Astrocyte (in vitro differentiated cells and primary cell): ENCODE measurements around the gene IFIT1. TPM values are rescaled to one million over a fixed set of nuclear protein-coding genes. Genes with fewer than 3 reads are reported as not detected.

Experiments used
- DNase-seq: peaks from one replicate; pipeline ENCODE4 v3.0.0-alpha.2; 2010; ENCODE audit warnings: low read depth
- FAIRE-seq: peaks from 2 replicates; lab custom pipeline; 2011; peaks lifted over from hg19 to GRCh38; lab: Jason Lieb, UNC
- H2AFZ ChIP-seq: 2 replicates; pipeline ENCODE4 v1.6.0; 2012; ENCODE audit warnings: low read depth, low read length, inconsistent platforms
- H3K27ac ChIP-seq: 2 replicates; pipeline ENCODE4 v1.5.1; 2011; ENCODE audit warnings: low read depth, low read length, inconsistent platforms
- H3K27me3 ChIP-seq: 2 replicates; pipeline ENCODE4 v1.6.0; 2011; ENCODE audit warnings: low read length, inconsistent platforms; ENCODE audit not compliant: insufficient read depth
- H3K36me3 ChIP-seq: 2 replicates; pipeline ENCODE4 v1.5.1; 2011; ENCODE audit warnings: low read length, inconsistent platforms; ENCODE audit not compliant: insufficient read depth
- H3K4me1 ChIP-seq: 2 replicates; pipeline ENCODE4 v1.5.1; 2011; ENCODE audit warnings: low read length, inconsistent platforms; ENCODE audit not compliant: insufficient read depth
- H3K4me2 ChIP-seq: 2 replicates; pipeline ENCODE4 v1.6.0; 2012; ENCODE audit warnings: low read length, inconsistent platforms
- H3K4me3 ChIP-seq: 2 replicates; pipeline ENCODE4 v1.5.1; 2011; ENCODE audit warnings: low read depth, mild to moderate bottlenecking, low read length, inconsistent platforms; ENCODE audit not compliant: insufficient read depth
- H3K79me2 ChIP-seq: 2 replicates; pipeline ENCODE4 v1.6.0; 2012; ENCODE audit warnings: mild to moderate bottlenecking, low read length, inconsistent platforms; ENCODE audit not compliant: insufficient read depth
- H3K9ac ChIP-seq: 2 replicates; pipeline ENCODE4 v1.6.0; 2012; ENCODE audit warnings: mild to moderate bottlenecking, low read length, inconsistent platforms
- H3K9me3 ChIP-seq: 2 replicates; pipeline ENCODE4 v1.5.1; 2012; ENCODE audit warnings: low read depth, mild to moderate bottlenecking, low read length, inconsistent platforms; ENCODE audit not compliant: insufficient read depth
- H4K20me1 ChIP-seq: 2 replicates; pipeline ENCODE4 v1.6.0; 2012; ENCODE audit warnings: low read length, inconsistent platforms; ENCODE audit not compliant: insufficient read depth
- H3K27ac Mint-ChIP-seq: one replicate; pipeline ENCODE4 v1.8.0; 2021; ENCODE audit warnings: mild to moderate bottlenecking, mixed read lengths; ENCODE audit not compliant: unreplicated experiment
- H3K27me3 Mint-ChIP-seq: one replicate; pipeline ENCODE4 v1.8.0; 2021; ENCODE audit warnings: low read depth, mixed read lengths; ENCODE audit not compliant: unreplicated experiment
- H3K36me3 Mint-ChIP-seq: one replicate; pipeline ENCODE4 v1.8.0; 2021; ENCODE audit warnings: low read depth, mixed read lengths; ENCODE audit not compliant: unreplicated experiment
- H3K4me1 Mint-ChIP-seq: one replicate; pipeline ENCODE4 v1.8.0; 2021; ENCODE audit warnings: low read depth, mixed read lengths; ENCODE audit not compliant: unreplicated experiment
- H3K4me3 Mint-ChIP-seq: one replicate; pipeline ENCODE4 v1.8.0; 2021; ENCODE audit warnings: mild to moderate bottlenecking, moderate library complexity, mixed read lengths; ENCODE audit not compliant: unreplicated experiment
- H3K9me3 Mint-ChIP-seq: one replicate; pipeline ENCODE4 v1.8.0; 2021; ENCODE audit warnings: mild to moderate bottlenecking, mixed read lengths; ENCODE audit not compliant: unreplicated experiment
- EZH2 ChIP-seq: IDR thresholded peaks from 2 replicates; pipeline ENCODE4 v1.6.1; 2012; ENCODE audit warnings: mild to moderate bottlenecking, low read length, inconsistent platforms; ENCODE audit not compliant: insufficient read depth
- total RNA-seq: library from RNA; stranded (reverse); gene quantifications from 2 replicates; pipeline ENCODE4 v1.2.1, GENCODE V29; 2021
- TF ChIP-seq, protein P1 (sequence below): IDR thresholded peaks from 2 replicates; pipeline ENCODE4 v1.5.1; 2011; ENCODE audit warnings: low read depth, mild to moderate bottlenecking, inconsistent platforms, low read length, moderate library complexity; ENCODE audit not compliant: insufficient read depth

The IFIT1 gene
- total RNA-seq, 1 donor from 2014 or later: 335 TPM

DNA sequence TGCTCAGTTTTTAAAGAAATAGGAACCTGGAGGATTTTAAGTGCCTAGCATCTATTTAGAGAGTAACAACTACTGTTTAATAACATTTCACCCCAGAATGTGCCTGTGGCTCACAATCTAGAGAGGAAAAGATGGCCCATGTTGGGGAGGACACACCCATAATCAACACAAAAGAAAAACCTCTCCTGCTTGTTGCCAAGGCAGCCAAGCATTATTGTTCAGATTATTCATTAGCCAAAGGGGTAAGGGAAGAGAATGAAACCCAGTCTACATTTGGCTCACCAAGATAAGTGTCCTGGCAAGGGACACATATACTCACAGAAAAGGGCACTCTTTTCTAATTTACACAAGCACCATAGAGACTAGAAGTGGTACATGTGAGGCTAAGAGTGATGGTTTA is 32.3 kb upstream of the IFIT1 start:
- no peak for FAIRE-seq
- no peak overlapping the region for H3K27ac Mint-ChIP-seq
- H3K4me3 ChIP-seq: no peak overlapping the region

GRCh38 chr10:89362929-89363328 is 29.5 kb upstream of the IFIT1 start:
- H2AFZ ChIP-seq: no peak overlapping the region
- H3K9me3 Mint-ChIP-seq: peaks cover 5% of the 10 kb centered on the region
- no peaks in the 10 kb centered on the region for H3K4me1 ChIP-seq
- no peak overlapping the region for H3K4me2 ChIP-seq
- peaks cover 2% of the 10 kb centered on the region for H3K27me3 Mint-ChIP-seq
- no peaks in the 10 kb centered on the region for H3K36me3 ChIP-seq
- no peaks in the 10 kb centered on the region for H3K36me3 Mint-ChIP-seq
- no peak overlapping the region for H3K4me3 Mint-ChIP-seq
- H3K27ac ChIP-seq: no peak overlapping the region
- FAIRE-seq: no peak
- no peak overlapping the region for H3K4me3 ChIP-seq
- TF ChIP-seq EZH2: no peak
- TF ChIP-seq, protein P1, sequence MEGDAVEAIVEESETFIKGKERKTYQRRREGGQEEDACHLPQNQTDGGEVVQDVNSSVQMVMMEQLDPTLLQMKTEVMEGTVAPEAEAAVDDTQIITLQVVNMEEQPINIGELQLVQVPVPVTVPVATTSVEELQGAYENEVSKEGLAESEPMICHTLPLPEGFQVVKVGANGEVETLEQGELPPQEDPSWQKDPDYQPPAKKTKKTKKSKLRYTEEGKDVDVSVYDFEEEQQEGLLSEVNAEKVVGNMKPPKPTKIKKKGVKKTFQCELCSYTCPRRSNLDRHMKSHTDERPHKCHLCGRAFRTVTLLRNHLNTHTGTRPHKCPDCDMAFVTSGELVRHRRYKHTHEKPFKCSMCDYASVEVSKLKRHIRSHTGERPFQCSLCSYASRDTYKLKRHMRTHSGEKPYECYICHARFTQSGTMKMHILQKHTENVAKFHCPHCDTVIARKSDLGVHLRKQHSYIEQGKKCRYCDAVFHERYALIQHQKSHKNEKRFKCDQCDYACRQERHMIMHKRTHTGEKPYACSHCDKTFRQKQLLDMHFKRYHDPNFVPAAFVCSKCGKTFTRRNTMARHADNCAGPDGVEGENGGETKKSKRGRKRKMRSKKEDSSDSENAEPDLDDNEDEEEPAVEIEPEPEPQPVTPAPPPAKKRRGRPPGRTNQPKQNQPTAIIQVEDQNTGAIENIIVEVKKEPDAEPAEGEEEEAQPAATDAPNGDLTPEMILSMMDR: no peak
- H4K20me1 ChIP-seq: no peaks in the 10 kb centered on the region
- no peak overlapping the region for H3K27ac Mint-ChIP-seq
- no peaks in the 10 kb centered on the region for H3K4me1 Mint-ChIP-seq
- H3K9ac ChIP-seq: no peak overlapping the region
- no peaks in the 10 kb centered on the region for H3K27me3 ChIP-seq
- DNase-seq: no peak
- H3K79me2 ChIP-seq: no peaks in the 10 kb centered on the region
- H3K9me3 ChIP-seq: no peaks in the 10 kb centered on the region

More for the DNA sequence above, 32.3 kb upstream of the IFIT1 start:
- DNase-seq: no peak
- Histone ChIP-seq H3K4me2 (no peak overlapping the region), H2AFZ (no peak overlapping the region), H4K20me1 (no peaks in the 10 kb centered on the region), H3K79me2 (no peaks in the 10 kb centered on the region), H3K36me3 (no peaks in the 10 kb centered on the region), H3K9ac (no peak overlapping the region), H3K27ac (no peak overlapping the region), H3K27me3 (no peaks in the 10 kb centered on the region), H3K4me1 (no peaks in the 10 kb centered on the region), H3K9me3 (no peaks in the 10 kb centered on the region)
- H3K9me3 Mint-ChIP-seq: no peaks in the 10 kb centered on the region
- H3K4me1 Mint-ChIP-seq: peaks cover 3% of the 10 kb centered on the region
- TF ChIP-seq, protein P1: no peak
- TF ChIP-seq EZH2: no peak
- no peak overlapping the region for H3K4me3 Mint-ChIP-seq
- no peaks in the 10 kb centered on the region for H3K36me3 Mint-ChIP-seq
- peaks cover 2% of the 10 kb centered on the region for H3K27me3 Mint-ChIP-seq

DNA sequence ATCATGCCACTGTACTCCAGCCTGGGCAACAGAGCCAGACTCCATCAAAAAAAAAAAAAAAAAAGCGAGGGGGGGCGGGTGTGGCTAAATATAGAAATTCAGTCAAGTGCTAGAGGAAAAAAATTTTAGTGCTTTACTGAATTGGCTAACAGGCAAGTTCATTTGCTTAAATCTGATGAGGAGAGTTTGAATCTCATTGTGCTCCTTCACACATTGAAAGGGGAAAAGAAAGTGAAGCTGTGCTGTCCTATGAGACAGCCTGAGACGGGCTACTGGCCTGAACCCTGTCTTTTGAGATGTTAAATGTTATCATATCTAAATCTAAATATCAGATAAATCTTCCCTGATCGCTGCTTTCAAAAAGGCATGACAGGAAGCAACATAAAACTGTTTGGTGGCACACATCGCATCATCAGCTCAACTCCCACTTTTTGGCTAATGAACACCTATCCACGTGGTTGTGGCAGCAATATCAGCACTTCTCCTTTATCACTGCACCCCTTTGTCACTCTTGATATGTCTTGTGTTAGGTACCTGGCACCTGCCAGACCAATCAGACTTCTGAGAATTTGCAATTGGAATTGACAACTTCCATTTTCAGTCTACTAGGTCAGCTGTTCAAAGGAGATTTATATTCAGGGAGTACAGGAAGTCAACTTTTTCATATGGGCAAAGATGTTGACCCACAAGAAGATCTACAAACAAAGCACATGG is 28.5 kb upstream of the IFIT1 start:
- H3K4me3 ChIP-seq: no peak overlapping the region

More for the DNA sequence above, 28.5 kb upstream of the IFIT1 start:
- H3K4me2 ChIP-seq: no peak overlapping the region
- H3K9ac ChIP-seq: no peak overlapping the region
- no peak overlapping the region for H3K27ac ChIP-seq
- TF ChIP-seq EZH2: no peak
- TF ChIP-seq, protein P1: no peak
- H3K27me3 Mint-ChIP-seq: peaks cover 2% of the 10 kb centered on the region
- H3K9me3 Mint-ChIP-seq: peaks cover 5% of the 10 kb centered on the region
- DNase-seq: no peak
- no peaks in the 10 kb centered on the region for H3K79me2 ChIP-seq
- H3K4me1 ChIP-seq: peaks cover 3% of the 10 kb centered on the region
- no peaks in the 10 kb centered on the region for H3K36me3 ChIP-seq
- no peak overlapping the region for H3K27ac Mint-ChIP-seq
- H2AFZ ChIP-seq: no peak overlapping the region
- H3K4me1 Mint-ChIP-seq: peaks cover 5% of the 10 kb centered on the region
- no peak overlapping the region for H3K4me3 Mint-ChIP-seq
- H3K27me3 ChIP-seq: no peaks in the 10 kb centered on the region
- no peaks in the 10 kb centered on the region for H3K36me3 Mint-ChIP-seq
- no peaks in the 10 kb centered on the region for H3K9me3 ChIP-seq
- FAIRE-seq: no peak
- H4K20me1 ChIP-seq: no peaks in the 10 kb centered on the region
